Mammary epithelial cell (primary cell): ENCODE measurements around the gene VPS13C.

Source experiments
- CTCF ChIP-seq, 2 donors: IDR thresholded peaks in 1 of 2; conservative IDR thresholded peaks in 1 of 2; 2 replicates each; pipeline ENCODE4 v1.5.1; 2011 to 2012; ENCODE audit warnings: inconsistent platforms in 2 of 2, low read length in 2 of 2, mild to moderate bottlenecking in 2 of 2, control low read depth in 1 of 2, low read depth in 1 of 2; ENCODE audit not compliant: insufficient read depth in 1 of 2; ENCODE audit errors: extremely low read depth in 1 of 2
- EZH2 ChIP-seq: IDR thresholded peaks from 2 replicates; pipeline ENCODE4 v1.6.1; 2012; ENCODE audit warnings: low read length, inconsistent platforms, borderline replicate concordance

- TF ChIP-seq EZH2 = no peak
- no peak for TF ChIP-seq CTCF (conservative IDR thresholded peaks at IDR 0.05 in 1 of 2, IDR thresholded peaks at IDR 0.05 in 1 of 2; ENCODE audit: extremely low read depth in 1 of 2, insufficient read depth in 1 of 2, low read depth in 1 of 2, low read length in 2 of 2)
These were observed 108.3 kb downstream of the VPS13C start for GRCh38 chr15:61951949-61952348.
